WTC11 (cell line): ENCODE data around the gene USP2.

Experiments
- ATF1 ChIP-seq: sonication (generic); formaldehyde crosslinking; IDR thresholded peaks from 2 replicates; pipeline ENCODE4 v1.8.1; 2023; ENCODE audit warnings: mild to moderate bottlenecking, moderate library complexity, missing genetic modification reagents
- ESRRA ChIP-seq: sonication (generic); formaldehyde crosslinking; IDR thresholded peaks from 2 replicates; pipeline ENCODE4 v1.8.1; 2022; ENCODE audit warnings: mild to moderate bottlenecking, missing genetic modification reagents, borderline replicate concordance
- FOXJ3 ChIP-seq: sonication (generic); formaldehyde crosslinking; IDR thresholded peaks from 2 replicates; pipeline ENCODE4 v1.9.0; 2021; ENCODE audit warnings: missing genetic modification reagents, mild to moderate bottlenecking, borderline replicate concordance
- JAZF1 ChIP-seq: fragments of 250-450 bp; sonication (Bioruptor Pico); IDR thresholded peaks from 2 replicates; pipeline ENCODE4 v1.9.0; 2021; ENCODE audit warnings: moderate library complexity, mild to moderate bottlenecking, inconsistent platforms
- JUN ChIP-seq: sonication (generic); formaldehyde crosslinking; IDR thresholded peaks from 2 replicates; pipeline ENCODE4 v1.8.0; 2023; ENCODE audit warnings: mild to moderate bottlenecking, missing genetic modification reagents
- NR3C1 ChIP-seq: sonication (generic); formaldehyde crosslinking; conservative IDR thresholded peaks from 2 replicates; pipeline ENCODE4 v1.8.1; 2023; ENCODE audit warnings: low read depth, mild to moderate bottlenecking, missing genetic modification reagents
- SP1 ChIP-seq: sonication (generic); formaldehyde crosslinking; conservative IDR thresholded peaks from 2 replicates; pipeline ENCODE4 v1.8.1; 2022; ENCODE audit warnings: missing genetic modification reagents
- TEAD1 ChIP-seq: sonication (generic); formaldehyde crosslinking; IDR thresholded peaks from 2 replicates; pipeline ENCODE4 v1.8.0; 2022; ENCODE audit warnings: mild to moderate bottlenecking, missing genetic modification reagents
- ZNF138 ChIP-seq: sonication (generic); formaldehyde crosslinking; conservative IDR thresholded peaks from 2 replicates; pipeline ENCODE4 v1.8.1; 2022; ENCODE audit warnings: mild to moderate bottlenecking, moderate library complexity, missing genetic modification reagents
- ZNF671 ChIP-seq: fragments of 250-450 bp; sonication (Bioruptor Pico); IDR thresholded peaks from 2 replicates; pipeline ENCODE4 v1.8.0; 2021; ENCODE audit warnings: mild to moderate bottlenecking
- TF ChIP-seq, protein P1 (sequence below): fragments of 200-600 bp; IDR thresholded peaks from 2 replicates; pipeline ENCODE4 v1.8.0; 2022; ENCODE audit warnings: antibody characterized with exemption
- TF ChIP-seq, protein P2 (sequence below): sonication (generic); formaldehyde crosslinking; conservative IDR thresholded peaks from 2 replicates; pipeline ENCODE4 v1.8.1; 2022; ENCODE audit warnings: mild to moderate bottlenecking, missing genetic modification reagents
- TF ChIP-seq, protein P3 (sequence below): sonication (generic); formaldehyde crosslinking; IDR thresholded peaks from 2 replicates; pipeline ENCODE4 v1.8.0; 2022; ENCODE audit warnings: mild to moderate bottlenecking, missing genetic modification reagents

DNA sequence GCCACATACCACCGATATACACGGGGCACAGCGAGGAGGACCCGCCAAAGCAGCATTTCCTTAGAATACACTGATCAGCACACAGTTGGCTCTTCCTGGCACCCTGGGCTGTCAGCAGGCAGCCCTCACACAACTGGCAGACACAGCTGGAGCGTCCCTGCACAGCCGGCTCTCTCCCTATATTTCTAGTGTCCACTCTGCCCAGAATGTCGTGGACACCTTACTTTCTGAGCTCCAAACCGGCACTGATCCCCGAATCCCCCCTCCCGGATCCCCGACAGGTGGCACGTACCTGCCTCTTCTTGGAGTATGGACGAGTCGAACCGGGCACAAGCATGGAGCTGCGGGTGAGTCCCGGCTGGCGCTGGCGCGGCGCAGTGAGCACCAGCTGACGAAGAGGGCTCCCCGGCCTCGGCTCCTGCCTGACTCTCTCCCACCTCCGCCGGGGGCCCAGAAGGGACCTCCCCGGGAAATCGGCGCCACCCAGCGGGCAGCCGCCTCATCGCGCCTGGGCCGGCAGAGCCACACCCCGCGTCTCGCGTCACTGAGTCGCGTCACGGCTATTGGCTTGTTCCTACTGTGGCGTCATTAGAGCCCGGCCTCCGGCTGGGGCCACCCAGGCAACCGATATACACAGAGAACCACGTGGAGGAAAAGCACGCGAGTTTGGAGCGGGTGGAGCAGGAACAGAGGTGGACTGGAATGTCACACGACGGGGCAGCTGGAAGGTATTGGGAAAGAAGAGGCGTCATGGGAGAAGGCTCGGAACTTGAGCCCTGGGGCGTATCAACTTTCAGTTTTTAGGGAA, at the start of gene USP2:
- TF ChIP-seq TEAD1 = no peak
- TF ChIP-seq ZNF671 = no peak
- no peak for TF ChIP-seq ZNF138 (CRISPR knock-in tag)
- TF ChIP-seq, protein P1, sequence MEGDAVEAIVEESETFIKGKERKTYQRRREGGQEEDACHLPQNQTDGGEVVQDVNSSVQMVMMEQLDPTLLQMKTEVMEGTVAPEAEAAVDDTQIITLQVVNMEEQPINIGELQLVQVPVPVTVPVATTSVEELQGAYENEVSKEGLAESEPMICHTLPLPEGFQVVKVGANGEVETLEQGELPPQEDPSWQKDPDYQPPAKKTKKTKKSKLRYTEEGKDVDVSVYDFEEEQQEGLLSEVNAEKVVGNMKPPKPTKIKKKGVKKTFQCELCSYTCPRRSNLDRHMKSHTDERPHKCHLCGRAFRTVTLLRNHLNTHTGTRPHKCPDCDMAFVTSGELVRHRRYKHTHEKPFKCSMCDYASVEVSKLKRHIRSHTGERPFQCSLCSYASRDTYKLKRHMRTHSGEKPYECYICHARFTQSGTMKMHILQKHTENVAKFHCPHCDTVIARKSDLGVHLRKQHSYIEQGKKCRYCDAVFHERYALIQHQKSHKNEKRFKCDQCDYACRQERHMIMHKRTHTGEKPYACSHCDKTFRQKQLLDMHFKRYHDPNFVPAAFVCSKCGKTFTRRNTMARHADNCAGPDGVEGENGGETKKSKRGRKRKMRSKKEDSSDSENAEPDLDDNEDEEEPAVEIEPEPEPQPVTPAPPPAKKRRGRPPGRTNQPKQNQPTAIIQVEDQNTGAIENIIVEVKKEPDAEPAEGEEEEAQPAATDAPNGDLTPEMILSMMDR = peak; percentile 24; the same call in 1 of the 2 replicates
- no peak for TF ChIP-seq JAZF1
- no peak for TF ChIP-seq NR3C1 (CRISPR knock-in tag)
- TF ChIP-seq, protein P2, sequence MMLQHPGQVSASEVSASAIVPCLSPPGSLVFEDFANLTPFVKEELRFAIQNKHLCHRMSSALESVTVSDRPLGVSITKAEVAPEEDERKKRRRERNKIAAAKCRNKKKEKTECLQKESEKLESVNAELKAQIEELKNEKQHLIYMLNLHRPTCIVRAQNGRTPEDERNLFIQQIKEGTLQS = no peak
- no peak for TF ChIP-seq ESRRA (CRISPR knock-in tag)
- TF ChIP-seq, protein P3, sequence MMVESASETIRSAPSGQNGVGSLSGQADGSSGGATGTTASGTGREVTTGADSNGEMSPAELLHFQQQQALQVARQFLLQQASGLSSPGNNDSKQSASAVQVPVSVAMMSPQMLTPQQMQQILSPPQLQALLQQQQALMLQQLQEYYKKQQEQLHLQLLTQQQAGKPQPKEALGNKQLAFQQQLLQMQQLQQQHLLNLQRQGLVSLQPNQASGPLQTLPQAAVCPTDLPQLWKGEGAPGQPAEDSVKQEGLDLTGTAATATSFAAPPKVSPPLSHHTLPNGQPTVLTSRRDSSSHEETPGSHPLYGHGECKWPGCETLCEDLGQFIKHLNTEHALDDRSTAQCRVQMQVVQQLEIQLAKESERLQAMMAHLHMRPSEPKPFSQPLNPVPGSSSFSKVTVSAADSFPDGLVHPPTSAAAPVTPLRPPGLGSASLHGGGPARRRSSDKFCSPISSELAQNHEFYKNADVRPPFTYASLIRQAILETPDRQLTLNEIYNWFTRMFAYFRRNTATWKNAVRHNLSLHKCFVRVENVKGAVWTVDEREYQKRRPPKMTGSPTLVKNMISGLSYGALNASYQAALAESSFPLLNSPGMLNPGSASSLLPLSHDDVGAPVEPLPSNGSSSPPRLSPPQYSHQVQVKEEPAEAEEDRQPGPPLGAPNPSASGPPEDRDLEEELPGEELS (CRISPR knock-in tag) = no peak
- TF ChIP-seq ATF1 (CRISPR knock-in tag) = no peak; the same call in 1 of the 2 replicates
- no peak for TF ChIP-seq FOXJ3 (CRISPR knock-in tag)
- no peak for TF ChIP-seq JUN
- TF ChIP-seq SP1 (CRISPR knock-in tag) = peak; percentile 95
